ELR (cell line): Measurements from ENCODE around the gene CASZ1.
A peak's percentile ranks its signal among the peaks of the same experiment; 100 is the strongest.

ENCODE experiments used
- DNase-seq: peaks from one replicate; pipeline ENCODE4 v3.0.0-alpha.2; 2015; ENCODE audit warnings: low read depth

CASZ1 gene

GRCh38 chr1:10685808-10686403 lies 110.5 kb downstream of the CASZ1 start:
- no peak for DNase-seq

DNA sequence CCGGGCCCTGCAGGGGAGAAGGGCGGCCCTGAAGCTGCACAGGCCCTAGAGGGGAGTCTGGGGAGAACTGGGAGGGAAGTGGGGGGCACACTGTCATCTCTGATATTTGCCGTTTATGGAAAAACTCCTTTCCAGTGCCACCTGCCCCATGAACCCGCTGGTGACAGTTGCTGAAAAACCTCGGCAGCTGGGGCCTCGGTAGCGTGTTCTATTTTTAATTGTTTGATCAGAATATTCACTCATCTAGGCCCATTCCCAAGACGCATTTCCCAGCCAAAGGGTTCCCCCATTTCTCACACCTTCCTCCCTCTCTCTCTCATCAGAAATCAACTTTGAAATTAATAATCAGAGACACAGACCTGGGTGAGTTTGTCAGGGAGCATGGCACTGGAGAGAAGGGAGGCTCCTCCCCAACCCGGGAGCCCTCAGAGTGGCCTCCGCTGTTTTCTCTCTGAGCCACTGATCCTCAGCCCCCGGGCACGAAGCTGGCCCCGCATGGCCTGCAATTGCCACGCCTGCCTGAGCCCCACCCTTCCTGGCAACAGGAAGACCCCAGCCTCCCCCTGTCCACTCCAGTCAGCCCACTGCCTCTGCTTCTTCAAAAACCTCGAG lies 111.1 kb downstream of the CASZ1 start:
- DNase-seq = no peak

- DNase-seq = no peak
These were observed 112.2 kb downstream of the CASZ1 start for GRCh38 chr1:10684221-10684620.

DNA sequence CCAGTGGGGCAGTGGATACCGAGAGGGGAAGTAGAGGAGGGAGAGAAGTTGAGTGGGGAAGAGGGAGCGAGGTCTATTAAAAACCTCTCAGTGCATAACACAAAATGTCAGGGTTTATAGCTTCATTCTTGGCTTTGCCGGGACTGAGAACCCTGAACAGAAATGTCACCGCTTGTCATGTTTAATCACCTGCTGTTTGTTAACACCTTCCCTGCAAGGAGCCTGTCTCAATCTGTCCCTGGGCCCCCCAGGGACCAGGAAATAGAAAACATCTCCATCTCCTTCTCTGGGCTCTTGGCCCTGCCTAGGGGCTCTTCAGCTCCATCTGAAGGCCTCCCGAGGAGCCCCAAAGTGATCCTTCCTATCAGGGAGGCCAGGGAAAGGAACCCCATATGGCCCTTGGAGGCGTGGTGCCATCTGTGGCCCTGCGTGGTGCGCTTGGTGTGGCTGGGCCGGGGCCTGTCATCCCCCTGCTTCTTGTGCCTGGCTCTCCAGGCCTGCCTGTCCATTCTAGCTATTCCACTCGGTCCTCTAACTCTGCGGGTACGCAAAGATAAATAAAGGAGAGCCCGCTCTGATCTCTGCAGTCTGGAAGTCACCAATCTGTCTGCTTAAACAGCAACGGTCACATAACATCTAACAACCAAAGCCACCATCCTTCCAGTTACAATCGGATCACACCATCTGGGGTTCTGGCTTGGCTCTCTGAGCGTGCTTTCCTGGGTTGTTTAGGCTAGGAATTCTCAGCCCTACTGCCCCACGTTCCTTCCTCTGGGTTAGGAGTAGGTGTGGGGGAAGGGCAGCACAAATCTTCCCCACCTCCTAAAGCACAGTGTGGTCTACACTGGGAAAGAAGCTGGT lies 113.8 kb downstream of the CASZ1 start:
- DNase-seq = no peak

- DNase-seq = no peak
These were observed 114.4 kb downstream of the CASZ1 start for GRCh38 chr1:10682108-10682445.

GRCh38 chr1:10681296-10682107 lies 114.9 kb downstream of the CASZ1 start:
- no peak for DNase-seq

- DNase-seq = no peak
These were observed 116.0 kb downstream of the CASZ1 start for GRCh38 chr1:10680487-10680886.

GRCh38 chr1:10679496-10680220 lies 116.8 kb downstream of the CASZ1 start:
- DNase-seq = peak; percentile 69

DNA sequence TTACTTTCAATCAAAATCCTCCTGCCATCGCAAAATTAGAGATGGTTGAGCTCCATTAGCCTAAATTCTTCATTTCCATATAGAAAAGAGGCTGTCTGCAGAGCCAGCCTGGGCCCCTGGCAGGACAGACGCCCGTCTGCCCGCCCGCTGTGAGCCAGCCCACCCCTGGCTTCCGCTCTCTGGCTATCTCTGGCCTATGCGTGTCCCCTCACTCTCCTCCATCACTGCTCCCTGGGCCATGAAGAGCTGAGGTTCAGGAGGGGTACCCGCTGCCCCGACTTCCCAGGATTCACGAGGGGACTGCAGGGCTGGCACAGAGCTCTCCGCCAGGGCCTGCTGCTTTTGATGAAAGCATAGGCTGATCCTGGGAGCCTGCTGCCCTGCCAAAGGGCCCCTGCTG lies 117.6 kb downstream of the CASZ1 start:
- no peak for DNase-seq

- DNase-seq = no peak
These were observed 118.0 kb downstream of the CASZ1 start for GRCh38 chr1:10678402-10678801.

GRCh38 chr1:10677491-10678391 lies 118.7 kb downstream of the CASZ1 start:
- no peak for DNase-seq

DNA sequence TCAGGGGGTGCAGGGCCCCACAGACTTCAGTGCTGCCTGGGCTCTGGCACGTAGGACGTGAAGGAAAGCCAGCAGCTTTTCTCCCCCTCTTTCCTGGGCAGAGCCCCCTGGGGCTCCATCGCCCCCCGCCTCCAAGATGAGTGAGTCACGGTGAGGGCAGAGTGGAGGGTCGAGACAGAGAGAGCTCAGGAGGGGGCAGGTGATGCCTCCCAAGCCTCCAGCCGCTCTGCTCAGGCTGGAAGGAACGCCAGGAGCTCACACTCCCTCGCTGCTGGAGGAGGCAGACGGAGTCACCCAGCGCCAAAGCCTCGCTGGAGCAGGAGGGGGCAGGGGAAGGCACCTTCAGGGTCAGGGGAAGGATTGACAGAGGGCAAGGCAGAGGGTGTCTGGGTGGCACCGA lies 119.5 kb downstream of the CASZ1 start:
- DNase-seq = no peak

- no peak for DNase-seq
These were observed 120.6 kb downstream of the CASZ1 start for GRCh38 chr1:10675813-10676212.

GRCh38 chr1:10674700-10675609 lies 121.5 kb downstream of the CASZ1 start:
- DNase-seq = no peak

DNA sequence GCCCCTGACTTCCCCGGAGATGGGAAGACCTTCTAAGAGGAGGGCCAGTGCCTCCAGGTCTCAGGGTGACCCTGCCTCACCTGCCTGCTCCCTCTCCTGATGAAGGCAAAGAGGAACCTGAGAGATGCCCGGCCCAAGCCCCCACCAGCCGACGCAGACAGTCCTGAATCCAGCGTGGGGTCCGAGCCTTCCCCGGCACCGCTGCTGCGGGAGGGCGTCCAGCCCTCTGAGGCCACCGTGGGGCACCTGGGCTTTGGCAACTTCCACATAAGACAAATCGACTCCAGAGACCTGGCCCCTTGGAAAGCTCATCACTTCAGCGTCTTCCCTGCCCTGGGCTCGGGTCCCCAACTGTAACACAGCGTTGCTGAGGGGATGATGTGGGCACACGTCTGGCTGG lies 122.2 kb downstream of the CASZ1 start:
- DNase-seq = no peak

DNA sequence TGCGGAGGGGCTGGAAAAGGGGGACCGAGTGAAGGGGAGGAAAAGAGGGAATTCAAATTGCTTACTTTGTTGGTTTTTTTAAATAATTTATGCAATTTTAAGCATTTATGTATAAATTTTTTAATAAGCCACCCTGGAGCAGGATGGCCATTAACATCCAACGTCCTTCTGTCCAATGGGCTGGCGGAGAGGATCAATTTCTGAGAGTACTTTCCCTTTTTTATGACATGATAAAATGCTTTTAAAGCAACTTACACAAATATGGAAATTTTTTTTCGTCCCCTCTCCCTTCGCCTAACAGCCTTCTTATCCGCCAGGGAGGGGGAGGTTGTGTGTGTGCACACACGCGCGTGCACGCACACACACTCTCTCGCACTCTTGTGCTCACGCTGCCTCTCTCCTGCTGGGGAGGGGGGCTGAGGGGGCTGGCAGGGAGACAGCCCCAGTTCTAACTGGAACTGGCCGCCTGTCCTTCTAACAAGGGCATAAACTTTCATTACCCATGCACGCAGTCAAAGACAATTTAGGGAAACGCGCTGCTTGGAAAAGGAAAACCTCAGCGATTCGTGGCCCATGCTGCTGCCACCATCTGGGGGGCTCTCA lies 123.2 kb downstream of the CASZ1 start:
- DNase-seq = no peak

DNA sequence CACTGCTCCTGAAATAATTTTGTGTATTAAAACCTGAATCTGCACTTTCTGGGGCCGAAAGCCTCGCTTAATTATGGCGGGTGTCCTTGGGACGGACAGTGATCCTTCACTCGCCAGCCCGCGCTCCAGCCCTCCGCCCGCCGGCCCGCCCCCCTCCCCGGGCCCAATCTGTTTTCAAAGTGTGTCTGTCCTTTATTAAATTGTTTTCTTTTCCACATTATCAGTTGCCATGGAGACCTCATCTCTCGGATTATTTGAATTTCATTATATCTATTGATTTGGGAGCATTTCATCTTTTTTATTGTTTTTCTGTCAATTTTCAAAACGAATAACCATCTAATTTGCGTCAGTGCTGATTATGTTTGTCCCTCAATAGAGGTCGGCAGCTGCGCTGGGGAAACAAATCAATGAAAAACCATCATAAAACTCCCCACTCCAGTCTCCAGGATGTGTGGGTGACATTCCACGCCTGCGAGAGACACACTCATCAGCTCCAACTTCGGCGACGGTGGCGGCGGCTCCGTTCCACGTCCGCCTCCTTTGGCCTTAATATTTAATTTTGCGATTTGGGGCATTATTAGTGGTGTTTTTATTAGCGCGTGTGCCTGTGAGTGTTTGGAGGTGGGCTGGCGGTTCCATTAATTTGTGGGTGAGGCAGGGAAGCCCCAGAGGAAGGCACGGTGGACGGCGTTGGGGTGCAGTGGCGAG lies 123.9 kb downstream of the CASZ1 start:
- no peak for DNase-seq

DNA sequence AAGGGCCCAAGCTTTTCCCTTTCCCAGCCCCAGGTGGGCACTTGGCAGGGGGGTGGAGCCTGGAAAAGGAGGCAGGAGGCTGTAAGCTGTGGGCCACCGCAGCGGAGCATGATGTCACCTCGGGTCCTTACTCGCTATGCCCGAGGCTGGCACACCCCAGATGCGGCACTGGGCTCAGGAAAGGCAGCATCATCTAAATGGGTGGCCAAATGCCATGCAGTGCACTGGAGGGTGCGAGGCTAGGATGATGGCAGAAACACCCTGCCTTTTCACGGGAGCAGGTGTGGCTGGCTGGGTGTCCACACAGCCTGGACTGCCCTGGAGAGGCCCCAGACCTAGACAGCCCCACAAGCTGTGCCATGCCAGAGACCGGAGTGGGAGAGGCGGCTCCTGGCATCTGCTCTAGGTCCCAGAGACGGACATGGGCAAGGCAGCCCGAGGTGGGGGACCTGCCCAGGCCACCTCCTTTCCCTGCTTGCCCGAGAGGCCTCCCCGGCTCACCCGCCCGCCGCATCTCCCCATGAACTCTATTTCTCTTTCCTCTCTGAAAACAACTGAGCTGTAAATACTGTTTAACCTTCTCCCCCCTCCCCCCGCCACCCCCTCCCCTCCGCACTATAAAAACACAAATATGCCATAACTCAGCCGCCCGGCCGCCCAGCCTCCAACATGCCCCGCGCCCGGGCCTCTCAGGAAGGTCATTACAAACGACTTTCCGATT lies 124.7 kb downstream of the CASZ1 start:
- DNase-seq = no peak
